ENCODE measurements around the gene ATAD3A.

Gene ATAD3A

GRCh38 chr1:1558591-1558990 lies 46.6 kb downstream of the ATAD3A start:
- no peak for DNase-seq

DNA sequence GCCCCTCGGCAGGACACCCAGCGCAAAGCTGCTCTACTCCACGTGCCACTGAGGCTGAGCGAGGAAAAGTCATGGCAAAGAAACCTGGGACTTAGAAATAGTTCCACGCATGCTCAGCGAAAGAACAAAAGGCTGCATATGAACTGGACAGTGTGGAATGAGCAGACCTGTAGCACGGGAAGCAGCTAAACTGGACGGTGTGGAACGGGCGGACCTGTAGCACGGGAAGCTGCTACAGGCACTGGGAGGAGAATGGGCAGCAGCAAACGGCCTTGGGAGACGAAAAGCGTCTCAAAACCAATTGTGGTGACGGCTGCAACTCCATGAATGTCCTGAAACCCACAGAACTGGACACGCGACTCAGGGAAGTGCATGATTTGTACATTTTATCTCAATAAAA lies 47.1 kb downstream of the ATAD3A start:
- no peak for DNase-seq

GRCh38 chr1:1560178-1560577 lies 48.2 kb downstream of the ATAD3A start:
- DNase-seq, result no peak

- no peak for DNase-seq
These were observed 50.0 kb downstream of the ATAD3A start for GRCh38 chr1:1561801-1562470.

- no peak for DNase-seq
These were observed 50.7 kb downstream of the ATAD3A start for GRCh38 chr1:1562556-1563195.

DNA sequence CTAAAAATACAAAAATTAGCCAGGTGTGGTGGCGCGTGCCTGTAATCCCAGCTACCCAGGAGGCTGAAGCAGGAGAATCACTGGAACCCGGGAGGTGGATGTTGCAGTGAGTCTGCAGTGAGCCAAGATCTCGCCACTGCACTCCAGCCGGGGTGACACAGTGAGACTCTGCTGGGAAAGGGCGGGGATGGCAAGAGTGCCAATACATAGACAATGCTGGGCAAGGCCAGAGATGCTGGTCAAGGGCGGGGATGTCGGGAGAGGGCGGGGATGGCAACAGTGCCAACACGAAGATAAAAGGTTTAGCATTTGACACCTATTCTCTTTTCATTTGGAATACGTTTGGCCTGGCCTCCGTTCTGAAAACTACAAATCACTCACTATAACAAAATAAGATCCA lies 51.7 kb downstream of the ATAD3A start:
- no peak for DNase-seq

- no peak for DNase-seq
These were observed 52.3 kb downstream of the ATAD3A start for GRCh38 chr1:1564268-1564667.

DNA sequence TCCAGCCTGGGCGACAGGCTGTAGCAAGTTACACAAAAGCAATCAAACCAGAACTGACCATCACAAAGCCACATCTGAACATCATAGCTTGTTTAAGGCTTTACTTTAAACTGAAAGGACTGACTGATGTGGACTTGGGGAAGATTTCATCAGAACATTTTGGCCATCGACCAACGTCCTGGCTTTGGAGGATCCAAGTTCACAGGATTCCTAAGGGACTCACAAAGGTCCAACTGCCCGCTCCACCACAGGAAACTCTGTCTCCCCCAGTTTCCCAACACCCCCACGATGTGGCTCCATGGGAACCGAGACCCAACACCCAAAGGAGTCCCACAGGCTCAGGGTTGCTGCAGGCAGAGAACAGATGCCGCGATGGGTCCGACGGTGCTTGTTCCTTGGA lies 53.4 kb downstream of the ATAD3A start:
- DNase-seq, result no peak

GRCh38 chr1:1567152-1567875 lies 55.4 kb downstream of the ATAD3A start:
- DNase-seq, result no peak

GRCh38 chr1:1567891-1568291 lies 55.9 kb downstream of the ATAD3A start:
- no peak for DNase-seq

GRCh38 chr1:1569341-1569740 lies 57.4 kb downstream of the ATAD3A start:
- DNase-seq, result no peak

DNA sequence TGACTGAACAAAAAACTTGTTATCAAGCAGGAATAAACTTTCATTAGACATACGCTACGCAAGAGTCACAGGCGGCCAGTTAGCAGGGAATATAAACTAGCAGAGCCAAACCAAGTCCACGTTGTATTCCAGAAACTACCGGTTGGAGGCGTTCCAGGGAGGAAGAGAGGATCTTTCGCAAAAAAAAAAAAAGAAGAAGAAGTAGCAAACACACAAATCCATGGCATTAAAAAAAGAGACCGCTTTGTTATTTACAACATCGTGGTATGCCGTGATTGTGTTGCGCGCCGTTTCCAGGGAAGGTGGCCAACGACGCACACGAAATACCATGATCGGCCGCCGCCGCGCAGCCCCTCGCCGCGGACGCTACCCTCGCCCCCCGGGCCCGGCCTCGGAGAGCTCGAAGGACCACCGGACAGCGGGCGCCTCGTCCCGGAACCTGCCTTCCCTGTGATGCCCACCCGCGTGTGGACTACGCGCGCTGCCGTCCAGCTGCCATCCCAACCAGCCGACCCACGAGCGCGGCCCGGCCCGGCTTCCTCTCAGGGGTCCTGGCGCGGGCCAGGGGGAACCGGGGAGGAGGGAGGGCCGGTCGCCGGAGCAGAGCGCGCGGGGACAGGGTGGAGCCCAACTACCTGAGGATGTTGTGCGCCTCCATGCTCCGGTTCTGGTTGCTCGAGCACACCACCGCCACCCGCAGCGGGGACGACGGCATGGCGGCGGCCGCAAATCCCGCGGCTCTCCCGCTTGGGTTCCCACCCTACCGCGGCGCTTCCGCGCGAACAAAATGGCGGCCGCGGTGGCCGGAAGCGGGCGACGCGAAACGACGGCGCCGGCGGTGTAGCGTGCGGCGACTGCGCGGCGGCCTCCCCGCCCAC lies 62.1 kb downstream of the ATAD3A start:
- peak; percentile 64 for DNase-seq

GRCh38 chr1:1574721-1575537 lies 63.0 kb downstream of the ATAD3A start, which contains the start of gene SSU72:
Gene SSU72 (minus strand): TSS chr1:1574863. CDS start chr1:1574557, 306 bp downstream.
- DNase-seq, result peak; percentile 72

GRCh38 chr1:1577367-1578011 lies 65.5 kb downstream of the ATAD3A start:
- no peak for DNase-seq

DNA sequence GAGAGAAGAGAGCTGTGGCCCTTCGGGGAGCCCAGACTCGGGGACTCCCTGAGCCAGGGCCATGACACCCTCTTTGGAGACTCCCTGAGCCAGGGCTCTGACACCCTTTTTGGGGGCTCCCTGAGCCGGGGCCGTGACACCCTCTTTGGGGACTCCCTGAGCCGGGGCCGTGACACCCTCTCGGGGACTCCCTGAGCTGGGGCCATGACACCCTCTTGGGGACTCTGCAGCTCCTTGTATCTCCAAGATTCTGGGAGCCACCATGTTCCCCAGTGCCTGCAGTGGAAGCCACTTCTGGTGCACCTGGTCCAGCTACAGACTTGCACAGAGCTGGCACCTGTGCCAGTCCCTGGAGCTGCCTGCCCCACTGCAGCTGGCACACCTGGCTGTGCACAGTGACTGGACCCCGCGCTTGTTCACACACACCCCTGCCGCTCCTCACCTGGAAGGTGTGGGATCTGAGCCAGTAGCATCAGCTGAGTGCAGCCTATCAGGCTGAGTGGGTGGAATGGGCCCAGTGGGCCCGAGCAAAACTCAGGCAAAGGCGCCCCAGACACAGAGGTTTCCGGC lies 66.5 kb downstream of the ATAD3A start:
- DNase-seq, result no peak

DNA sequence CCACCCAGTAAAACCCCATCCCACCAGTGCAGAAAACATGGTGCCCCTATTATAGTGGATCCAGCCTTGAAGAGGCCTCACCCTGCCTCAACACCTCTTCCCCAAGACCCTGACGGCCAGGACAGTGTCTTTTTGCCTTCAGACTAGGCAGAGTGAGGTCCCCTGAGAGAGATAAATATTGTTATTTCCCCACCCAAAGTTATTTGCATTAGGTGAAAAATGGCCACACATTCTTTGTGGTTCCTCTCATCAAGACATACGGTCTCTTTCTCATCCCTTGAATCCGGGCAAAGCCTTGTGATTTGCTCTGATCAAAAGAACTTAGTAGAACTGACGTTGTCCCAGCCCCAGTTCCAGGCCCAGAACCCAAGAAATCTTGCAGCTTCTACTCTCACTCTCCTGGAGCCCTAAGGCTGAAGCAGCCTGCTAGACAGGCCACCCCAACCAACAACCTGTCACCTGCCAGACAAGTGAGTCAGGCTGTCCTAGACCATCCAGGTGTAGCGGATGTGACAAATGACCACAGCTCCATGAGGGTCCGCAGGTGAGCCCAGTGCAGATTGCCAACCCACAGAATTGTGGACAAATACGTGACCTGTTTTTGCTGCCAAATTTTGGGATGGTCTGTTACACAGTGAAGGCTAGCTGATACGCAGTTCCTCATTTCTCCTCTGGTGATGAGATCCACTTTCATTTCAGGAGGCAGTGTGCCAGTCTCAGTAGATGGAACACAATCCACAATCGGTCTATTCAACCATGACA lies 70.8 kb downstream of the ATAD3A start:
- no peak for DNase-seq

DNA sequence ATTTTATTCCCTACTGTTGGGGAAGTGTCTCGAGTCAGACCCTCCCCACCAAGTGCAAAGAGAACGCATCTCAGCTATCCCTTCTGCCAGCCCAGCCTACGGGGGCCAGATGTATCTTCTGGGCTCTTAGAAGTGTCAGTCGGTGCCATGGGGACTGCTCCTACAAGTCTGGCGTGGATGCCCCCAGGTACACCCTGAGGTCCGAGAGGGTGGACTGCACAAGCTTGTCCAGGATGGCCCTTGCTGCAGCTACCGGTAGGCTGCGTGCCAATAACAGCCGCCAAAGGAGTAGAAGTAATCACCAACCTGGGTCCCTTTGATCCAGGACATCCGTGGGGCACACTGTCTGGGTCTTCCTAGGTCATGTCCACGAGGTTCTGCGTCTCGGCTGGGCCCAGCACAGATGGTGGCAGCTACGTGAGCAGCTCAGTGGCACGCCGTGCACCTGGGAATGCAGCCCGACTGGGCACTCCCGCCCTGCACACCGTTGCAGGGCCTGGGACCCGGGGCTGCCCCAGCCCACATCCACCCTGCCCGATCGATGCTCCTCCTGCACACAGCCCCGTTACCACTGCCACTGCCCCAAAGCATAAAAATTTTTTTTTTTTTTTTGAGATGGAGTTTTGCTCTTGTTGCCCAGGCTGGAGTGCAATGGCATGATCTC lies 71.5 kb downstream of the ATAD3A start:
- no peak for DNase-seq

Measured in NCI-H1092 treated with DMSO at 0.1 percent for 48 hours (cell line).